CD4-positive, alpha-beta T cell treated with Interleukin-4 for 1 hour (primary cell): ENCODE results near the gene TMEM52.
"Not testable (repeated sequence)": the region's sequence is repeated elsewhere in the genome, so short reads cannot be mapped to it uniquely, and the experiment has no call there.

Experiments
- DNase-seq, 2 donors: peaks; one replicate each; pipeline ENCODE4 v3.0.0-alpha.2; 2020 to 2022

Gene TMEM52

GRCh38 chr1:1892763-1893120, 26.3 kb downstream of the TMEM52 start:
- DNase-seq, result no peak

GRCh38 chr1:1892079-1892762, 26.9 kb downstream of the TMEM52 start:
- DNase-seq, result no peak

GRCh38 chr1:1891349-1892078, 27.6 kb downstream of the TMEM52 start:
- DNase-seq, result peak; percentile 72 to 82

GRCh38 chr1:1890506-1891348, 28.4 kb downstream of the TMEM52 start, which contains the start of gene GNB1:
Gene GNB1, minus strand, starts transcription at chr1:1891087. Its CDS starts 65,634 bp downstream, at chr1:1825453.
- peak; percentile 89 to 90 for DNase-seq

GRCh38 chr1:1889847-1890505, 29.1 kb downstream of the TMEM52 start:
- peak; percentile 53 to 65 for DNase-seq

GRCh38 chr1:1889090-1889750, 29.9 kb downstream of the TMEM52 start:
- DNase-seq, result no peak

- DNase-seq, result not testable (repeated sequence)
Measured at GRCh38 chr1:1883890-1884289, 35.2 kb downstream of the TMEM52 start.

- DNase-seq, result no peak
Measured at GRCh38 chr1:1883092-1883873, 35.8 kb downstream of the TMEM52 start.

- no peak for DNase-seq
Measured at GRCh38 chr1:1881727-1882126, 37.4 kb downstream of the TMEM52 start.

GRCh38 chr1:1880617-1881312, 38.3 kb downstream of the TMEM52 start:
- no peak for DNase-seq

- no peak for DNase-seq
Measured at GRCh38 chr1:1879942-1880341, 39.1 kb downstream of the TMEM52 start.

GRCh38 chr1:1877865-1878436, 41.1 kb downstream of the TMEM52 start:
- no peak for DNase-seq

GRCh38 chr1:1876335-1876930, 42.6 kb downstream of the TMEM52 start:
- DNase-seq, result no peak

- DNase-seq, result no peak
Measured at GRCh38 chr1:1875932-1876331, 43.1 kb downstream of the TMEM52 start.

GRCh38 chr1:1874901-1875300, 44.2 kb downstream of the TMEM52 start:
- DNase-seq, result no peak

GRCh38 chr1:1873186-1873585, 45.9 kb downstream of the TMEM52 start:
- DNase-seq, result no peak

- DNase-seq, result no peak
Measured at GRCh38 chr1:1872329-1872994, 46.6 kb downstream of the TMEM52 start.

- DNase-seq, result no peak
Measured at GRCh38 chr1:1869469-1869868, 49.6 kb downstream of the TMEM52 start.
